Activated CD4-positive, alpha-beta T cell treated with anti-CD3 and anti-CD28 coated beads for 4 hours (primary cell): ENCODE measurements around the gene TMEM47.

ENCODE experiments used
- DNase-seq, 2 donors: peaks; one replicate each; pipeline ENCODE4 v3.0.0-alpha.2; 2020

The TMEM47 gene

DNA sequence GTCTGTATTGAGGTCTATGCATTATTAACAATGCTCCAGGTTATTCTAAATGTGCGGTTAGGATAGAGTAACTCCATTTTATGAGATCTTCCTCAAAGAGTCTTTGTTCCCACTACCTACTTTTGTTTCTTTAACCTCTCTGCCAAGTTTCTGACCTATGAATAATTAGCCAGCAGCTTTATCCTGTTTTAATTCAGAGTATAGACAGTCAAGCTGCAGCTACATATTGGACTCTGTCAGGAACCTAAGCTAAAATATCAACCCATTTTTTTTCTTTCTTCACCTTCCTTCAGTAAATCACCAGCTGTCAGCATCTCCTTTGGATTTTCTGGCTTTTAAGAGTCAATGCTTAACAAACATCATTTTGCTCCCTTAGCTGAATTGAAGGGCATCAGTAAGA lies 72.3 kb downstream of the TMEM47 start:
- DNase-seq: no peak

GRCh38 chrX:34580069-34580468 lies 77.0 kb downstream of the TMEM47 start:
- no peak for DNase-seq

DNA sequence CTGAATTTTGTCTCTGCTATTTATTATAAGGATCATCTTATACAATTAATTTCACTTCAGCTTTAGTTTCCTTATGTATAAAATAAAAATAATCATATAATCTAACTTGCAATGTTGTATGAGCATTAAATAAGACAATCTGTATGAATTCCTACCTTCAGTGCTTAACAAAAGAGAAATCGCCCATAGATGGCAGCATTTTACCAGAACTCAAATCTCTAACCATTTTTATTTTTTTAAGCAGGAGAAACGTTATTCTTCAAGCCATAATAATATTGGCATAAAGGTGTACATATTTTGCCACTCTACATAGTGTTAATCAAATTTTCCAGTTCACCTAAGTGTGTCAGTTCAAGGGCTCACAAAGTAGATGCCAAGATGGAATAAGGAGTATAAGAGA lies 78.8 kb downstream of the TMEM47 start:
- DNase-seq: no peak
